HG02623 (cell line): Measurements from ENCODE around the gene RIPPLY3.

Source experiments
- ATAC-seq: cut with Tn5 transposase; IDR thresholded peaks from one replicate; pipeline ENCODE4 v1.9.1; 2021; ENCODE audit warnings: moderate library complexity; ENCODE audit not compliant: unreplicated experiment

RIPPLY3 gene, protein sequence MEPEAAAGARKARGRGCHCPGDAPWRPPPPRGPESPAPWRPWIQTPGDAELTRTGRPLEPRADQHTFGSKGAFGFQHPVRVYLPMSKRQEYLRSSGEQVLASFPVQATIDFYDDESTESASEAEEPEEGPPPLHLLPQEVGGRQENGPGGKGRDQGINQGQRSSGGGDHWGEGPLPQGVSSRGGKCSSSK

DNA sequence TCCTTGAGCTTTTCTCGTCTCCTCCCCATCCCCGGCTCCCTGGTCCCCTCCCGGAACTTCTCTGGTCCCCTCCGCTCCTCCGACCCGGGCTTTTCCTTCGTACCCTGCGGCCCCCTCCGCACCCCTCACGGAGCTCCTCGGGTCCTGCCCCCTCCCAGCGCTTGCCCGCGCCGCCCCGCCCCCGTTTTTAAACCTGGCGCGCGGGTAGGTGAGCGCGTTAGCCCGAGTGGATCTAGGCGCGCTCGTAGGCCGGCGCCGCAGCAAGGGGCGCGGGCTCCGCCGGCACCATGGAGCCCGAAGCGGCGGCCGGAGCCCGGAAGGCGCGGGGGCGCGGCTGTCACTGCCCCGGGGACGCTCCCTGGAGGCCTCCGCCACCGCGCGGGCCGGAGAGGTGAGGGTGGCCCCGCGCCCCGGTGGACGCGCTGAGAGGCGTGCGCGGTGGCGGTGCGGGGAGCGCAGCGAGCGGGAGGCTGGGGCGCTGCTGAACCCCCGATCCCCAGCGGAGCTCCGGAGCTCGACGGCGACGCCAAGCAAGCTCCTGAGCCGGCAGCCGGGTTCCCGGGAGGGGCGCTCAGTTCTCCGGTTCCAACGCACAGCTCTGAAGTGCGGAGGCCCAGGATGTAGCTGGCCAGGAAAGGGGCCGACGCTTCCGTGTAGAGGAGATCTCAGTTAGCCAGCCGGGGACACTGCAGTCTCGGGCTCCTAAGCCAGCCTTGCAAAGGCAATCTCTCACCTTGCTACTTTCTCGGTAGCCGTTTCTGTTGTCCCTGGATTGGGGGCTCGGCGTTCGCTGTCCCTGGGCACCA, at the start of gene RIPPLY3:
RIPPLY3 (plus strand) TSS at position 217 of the 806 bp plus-strand sequence; CDS start at position 288, 71 bp downstream.
- no peak for ATAC-seq

DNA sequence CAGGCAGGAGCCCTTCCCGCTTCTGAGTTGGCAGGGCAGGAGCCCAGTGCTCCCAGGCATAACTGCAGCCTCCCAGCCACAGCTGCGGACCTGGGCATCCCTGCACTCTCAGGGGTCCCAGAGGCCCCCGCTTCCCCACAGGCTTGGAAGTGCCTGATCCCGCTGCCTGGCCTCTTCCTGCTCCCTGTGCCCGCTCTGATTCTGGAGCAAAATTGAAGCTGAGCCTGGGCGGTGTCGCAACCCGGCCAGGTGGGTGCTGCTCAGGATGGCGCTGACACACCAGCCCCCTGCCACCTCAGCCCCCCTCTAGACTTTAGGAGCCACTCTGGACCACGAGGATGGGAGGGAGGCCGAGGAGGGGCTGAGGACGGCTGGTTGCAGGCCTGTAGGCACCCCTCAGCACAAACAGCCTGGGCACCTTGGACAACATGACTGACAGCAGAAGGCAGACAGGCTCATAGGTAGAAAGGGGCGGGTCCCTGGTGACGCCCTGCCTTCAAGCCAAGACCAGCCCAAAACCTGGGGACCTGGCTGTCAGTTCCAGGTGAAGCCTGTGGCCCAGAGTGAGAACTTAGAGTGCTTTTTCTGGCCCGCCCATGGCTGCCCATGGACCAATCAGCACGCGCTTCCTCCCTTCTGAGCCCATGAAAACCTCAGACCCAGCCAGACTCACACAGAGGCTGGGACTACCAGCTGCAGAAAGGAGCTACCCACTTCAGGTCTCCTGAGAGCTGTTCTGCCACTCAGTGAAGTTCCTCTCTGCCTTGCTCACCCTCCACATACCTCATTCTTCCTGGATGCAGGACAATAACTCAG, 47.3 kb upstream of the RIPPLY3 start:
- no peak for ATAC-seq

DNA sequence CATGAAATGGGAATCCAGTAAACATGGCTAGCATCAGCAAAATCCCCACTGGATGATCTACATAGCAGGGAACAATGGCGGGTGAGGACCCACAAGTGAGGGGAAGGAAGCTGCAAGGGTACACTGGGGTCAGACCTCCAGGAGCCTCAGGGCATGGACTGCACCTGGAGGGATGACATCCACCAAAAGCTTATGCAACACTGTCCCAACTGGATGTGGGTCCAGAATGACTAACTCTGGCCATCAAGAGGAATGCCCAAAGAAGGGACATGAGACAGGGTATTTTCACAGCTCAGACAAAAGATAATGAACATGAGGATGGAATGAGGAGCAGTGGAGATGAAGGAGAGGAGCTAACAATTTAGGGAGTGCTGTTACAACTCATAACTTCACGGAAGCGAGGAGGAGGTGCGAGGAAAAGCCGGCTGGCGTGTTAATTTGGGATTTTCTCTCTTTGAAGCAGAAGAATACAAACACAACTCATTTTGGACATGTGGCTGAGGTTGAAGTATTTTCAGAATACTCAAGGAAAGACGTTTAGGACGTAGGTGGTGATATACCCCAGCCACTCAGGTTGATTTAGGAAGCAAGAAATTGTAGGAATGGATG, 45.7 kb upstream of the RIPPLY3 start:
- ATAC-seq, result no peak

DNA sequence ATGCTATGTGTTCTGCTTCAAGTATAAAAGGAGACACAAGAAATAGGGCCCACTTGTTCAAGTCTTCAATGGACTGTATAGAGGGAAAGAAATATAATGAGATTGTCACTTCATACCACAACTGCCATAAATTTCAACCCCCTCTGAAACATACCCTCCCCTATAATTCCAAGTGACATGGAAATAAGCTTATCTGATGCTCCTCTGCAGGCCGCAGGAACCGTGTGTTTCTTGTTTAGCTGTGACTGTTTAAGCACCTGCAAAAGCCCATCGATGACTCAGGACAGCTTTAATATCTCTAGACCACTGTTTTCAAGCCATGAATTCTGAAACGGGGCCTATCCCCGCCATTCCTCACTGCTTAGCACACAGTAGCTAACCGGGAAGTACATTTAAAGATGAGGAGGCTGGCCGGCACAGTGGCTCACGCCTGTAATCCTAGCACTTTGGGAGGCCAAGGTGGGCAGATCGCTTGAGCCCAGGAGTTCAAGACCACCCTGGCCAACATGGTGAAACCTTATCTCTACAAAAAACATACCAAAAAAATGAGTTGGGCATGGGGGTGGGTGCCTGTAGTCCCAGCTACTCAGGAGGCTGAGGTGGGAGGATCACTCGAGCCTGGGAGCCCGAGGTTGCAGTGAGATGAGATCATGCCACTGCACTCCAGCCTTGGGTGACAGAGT, 44.3 kb upstream of the RIPPLY3 start:
- no peak for ATAC-seq

DNA sequence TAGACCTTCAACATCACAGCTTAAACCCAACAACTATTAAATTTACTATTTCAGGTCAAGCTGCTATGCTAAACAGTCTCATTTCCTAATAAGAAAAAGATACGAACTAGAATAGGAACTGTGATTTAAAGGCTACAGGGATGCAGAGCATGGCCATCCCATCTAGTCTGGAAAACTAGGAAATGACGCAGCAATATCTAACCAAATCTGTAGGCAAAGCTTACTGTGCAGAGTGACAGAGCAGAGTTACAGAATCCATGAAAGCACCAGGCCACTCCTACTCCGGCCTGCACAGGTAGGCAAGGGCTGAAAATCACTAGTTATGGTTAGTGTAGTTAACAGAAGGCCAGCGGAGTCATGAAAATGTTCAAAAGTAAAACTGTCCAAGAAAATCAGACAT, 42.1 kb upstream of the RIPPLY3 start:
- ATAC-seq, result no peak

DNA sequence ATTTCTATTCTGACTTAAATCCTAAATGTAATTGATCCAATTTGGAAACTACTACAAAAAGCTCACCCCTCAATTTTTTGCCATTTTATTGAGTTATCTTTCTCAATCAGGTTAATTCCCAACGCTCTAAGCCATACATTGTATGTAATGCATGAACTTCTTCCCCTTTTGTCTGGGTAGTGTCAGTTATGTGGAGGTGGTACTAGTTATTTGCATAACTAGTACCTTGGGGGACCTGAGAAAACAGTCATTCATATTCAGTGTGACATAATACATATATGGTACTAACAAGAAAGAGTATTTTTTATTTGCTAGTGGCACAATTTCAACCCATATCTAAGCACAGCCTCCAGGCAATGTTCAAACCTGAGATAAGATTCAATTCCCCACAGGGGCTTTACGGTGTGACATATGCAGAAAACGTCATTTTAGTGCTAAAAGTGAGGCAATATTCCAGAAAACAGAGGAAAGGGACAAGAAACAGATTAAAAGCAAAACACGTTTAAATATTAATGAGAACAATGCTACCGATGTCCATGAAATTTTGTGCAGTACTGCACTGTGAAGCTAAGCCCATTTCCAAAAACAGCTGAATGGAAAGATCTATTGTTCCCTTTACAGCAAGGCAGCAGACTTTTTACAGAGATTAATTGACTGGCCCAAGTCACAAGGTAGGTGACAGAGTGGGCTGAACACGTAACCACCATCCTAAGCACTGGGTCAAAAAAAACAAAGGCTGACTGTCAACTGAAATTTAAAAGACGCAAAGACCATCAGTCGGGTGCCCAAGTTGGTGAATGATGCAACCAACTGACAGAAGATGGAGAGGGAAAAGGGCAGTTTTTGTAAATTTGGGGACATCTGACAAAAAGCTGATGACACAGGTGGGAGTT, 41.4 kb upstream of the RIPPLY3 start:
- no peak for ATAC-seq

DNA sequence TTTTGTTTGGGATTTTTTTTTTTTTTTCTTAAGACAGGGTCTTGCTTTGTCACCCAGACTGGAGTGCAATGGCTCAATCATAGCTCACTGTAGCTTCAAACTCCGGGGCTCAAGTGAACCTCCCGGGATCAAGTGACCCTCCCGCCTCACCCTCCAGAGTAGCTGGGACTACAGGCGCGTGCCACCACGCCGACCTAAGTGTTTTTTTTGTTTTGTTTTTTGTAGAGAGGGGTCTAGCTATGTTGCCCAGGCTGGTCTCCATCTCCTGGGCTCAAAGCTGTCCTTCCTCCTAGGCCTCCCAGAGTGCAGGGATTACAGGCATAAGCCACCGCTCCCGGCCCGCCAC, 40.8 kb upstream of the RIPPLY3 start:
- no peak for ATAC-seq

DNA sequence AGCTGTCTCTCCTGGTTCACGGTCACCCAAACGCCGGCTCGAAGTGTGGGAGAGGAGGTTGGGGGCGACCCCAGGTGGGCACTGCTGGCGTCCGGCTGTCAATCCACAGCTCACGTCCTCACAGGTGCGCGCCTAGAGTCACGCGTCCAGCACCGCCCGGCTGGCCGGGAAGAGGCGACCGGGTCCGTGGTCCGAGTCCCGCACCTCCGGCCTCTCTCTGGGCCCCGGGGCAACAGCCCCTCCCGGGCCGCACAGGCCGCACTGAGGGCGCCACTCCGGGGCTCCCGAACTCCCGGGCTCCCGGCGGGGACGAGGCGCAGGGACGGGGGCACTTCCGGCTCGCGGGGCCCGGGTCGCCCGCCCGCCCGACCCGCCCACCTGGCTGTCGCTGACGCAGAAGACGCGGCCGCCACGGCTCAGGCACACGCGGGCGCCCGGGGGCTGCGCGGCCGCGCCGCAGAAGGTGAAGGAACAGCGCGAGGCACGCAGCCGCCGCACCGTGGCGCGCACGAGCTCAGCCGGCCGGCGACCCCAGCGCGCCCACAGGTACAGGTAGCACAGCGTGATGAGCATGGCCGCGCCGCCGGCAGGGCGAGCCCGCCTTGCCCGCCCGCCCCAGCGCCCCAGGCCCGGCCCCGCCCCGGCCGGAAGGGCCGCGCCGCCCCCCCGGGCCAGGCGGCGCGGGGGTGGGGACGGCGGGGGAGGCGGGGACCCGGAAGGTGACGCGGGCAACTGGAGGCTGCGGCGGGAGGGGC, 40.3 kb upstream of the RIPPLY3 start, which contains the start of gene HLCS:
HLCS (minus strand) TSS at position 604 of the 755 bp plus-strand sequence; CDS start at position 573, 31 bp downstream.
- peak; percentile 79 for ATAC-seq

DNA sequence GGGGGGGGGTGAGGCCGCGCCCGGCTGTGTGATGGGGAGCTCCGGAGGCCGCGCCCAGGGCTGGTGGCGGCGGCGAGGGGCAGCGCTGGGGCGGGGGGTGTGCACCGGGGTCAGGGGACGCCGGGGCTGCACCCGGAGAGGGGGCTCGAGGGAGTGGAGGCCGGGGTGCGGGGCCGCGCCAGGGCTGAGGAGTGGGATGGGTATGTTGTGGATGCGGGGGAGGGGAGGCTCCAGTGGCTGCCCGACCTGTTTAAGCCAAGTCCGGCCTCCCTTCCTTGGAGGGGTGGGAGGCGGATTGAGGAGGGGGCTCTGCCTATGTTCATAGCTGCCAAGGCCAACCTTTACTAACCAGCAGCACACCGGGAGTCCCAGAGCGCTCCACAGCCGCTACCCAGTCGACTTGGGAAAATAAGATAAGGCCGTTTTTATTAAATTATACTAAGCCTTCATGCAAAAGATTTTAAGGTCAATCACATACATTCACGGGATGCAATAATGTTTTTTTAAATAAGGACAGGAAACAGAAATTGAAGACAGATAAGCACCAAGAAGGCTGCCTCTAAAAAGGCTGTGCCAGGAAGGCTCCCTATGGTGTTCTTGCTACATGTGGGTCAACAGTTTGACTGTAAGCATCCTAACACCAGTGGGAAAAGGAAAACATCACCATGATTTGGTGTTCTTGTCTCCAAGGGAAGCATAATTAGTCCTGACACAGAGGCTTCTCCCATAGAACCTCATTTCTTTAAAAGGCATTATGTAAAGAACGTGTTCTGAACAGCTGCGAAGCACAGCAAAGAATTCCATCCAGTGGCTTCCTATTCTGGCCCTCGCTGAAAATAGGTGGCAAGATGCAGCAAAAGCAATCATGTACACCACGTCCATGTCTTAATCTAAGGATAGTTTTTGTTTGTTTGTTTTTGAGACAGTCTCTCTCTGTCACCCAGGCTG, 39.4 kb upstream of the RIPPLY3 start:
- no peak for ATAC-seq

DNA sequence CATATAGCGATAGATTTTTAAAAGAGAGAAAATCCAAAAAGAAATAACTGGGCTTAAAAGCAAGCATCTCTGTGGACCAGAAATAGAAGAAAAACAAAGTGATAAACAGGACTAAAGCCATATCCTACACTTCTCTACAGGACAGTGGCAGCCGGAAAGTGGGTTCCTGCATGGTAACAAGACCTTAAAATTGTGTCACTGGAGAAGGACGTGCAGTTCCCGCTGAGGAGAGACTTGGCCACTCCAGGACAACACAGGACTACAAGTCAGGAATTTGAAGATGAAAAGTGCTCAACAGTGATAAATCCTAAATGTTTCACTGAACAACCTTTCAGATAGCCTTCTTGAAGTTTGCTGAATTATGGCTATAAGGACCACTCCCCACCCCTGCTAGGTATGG, 38.1 kb upstream of the RIPPLY3 start:
- ATAC-seq, result no peak

DNA sequence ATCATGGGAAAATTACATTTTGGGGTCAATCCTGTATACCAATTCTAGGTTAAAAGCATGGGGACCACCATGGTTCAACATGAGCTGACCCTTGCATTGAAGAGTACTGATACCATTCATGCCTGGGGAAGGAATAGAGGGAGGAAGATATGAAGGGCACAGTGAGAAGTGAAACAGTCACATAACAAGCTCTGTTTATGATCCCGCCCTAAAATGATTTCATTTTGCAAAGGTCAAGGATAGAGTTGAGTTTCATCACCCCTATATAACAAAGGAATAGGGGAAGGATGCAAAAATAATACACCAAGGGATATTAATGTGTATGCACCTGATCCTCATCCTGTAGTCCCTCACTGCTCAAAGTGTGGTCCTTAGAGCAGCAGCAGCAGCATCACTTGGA, 37.5 kb upstream of the RIPPLY3 start:
- no peak for ATAC-seq

DNA sequence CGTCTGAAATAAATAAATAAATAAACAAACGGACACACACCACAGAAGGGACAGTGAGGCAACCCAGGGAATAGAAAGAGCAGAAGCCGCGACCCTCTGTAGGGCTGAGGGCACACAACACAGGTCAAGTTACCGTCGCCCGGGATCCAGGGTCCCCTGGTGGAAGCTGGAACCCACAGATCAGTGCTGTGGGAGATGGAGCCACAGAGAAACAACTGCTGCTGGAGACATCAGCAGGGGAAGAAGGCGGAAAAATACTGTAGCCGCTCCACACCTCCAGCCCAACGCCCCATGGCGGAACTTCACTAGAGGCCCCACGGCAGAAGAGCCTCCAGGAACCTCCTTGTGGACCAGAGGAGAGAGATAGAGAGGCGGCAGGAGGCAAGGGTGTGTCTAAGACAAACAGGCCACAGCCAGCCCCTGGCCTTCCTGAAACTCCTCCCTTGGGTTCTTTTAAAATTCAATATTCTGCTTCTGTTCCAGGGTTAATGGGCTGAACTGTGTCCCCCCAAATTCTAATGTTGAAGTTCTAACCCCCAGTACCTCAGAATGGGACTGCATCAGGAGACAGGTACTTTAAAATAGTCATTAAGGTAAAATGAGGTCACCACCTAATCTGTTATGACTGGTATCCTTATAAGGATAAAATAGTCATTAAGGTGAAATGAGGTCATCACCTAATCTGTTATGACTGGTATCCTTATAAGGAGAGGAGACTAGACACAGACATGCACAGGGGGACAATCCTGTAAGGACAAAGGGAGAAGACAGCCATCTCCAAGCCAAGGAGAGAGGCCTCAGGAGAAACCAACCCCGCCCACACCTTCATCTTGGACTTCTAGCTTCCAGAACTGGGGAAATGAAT, 32.3 kb upstream of the RIPPLY3 start:
- no peak for ATAC-seq

DNA sequence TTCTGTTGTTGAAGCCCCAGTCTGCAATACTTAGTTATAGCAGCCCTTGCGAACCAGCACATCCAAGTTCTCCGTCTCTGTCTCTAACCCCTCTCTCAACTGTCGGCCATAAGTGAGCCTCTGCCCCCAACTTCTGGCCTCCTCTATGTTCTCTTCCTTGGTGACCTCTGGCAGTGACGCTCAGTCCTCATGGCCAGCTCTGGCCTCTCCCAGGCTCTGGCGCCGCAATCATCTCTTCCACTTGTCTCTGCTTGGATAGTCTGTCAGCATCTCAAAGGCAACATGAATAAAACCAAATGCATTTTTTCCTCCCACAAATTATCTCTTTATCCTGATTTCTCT, 31.7 kb upstream of the RIPPLY3 start:
- ATAC-seq, result no peak

DNA sequence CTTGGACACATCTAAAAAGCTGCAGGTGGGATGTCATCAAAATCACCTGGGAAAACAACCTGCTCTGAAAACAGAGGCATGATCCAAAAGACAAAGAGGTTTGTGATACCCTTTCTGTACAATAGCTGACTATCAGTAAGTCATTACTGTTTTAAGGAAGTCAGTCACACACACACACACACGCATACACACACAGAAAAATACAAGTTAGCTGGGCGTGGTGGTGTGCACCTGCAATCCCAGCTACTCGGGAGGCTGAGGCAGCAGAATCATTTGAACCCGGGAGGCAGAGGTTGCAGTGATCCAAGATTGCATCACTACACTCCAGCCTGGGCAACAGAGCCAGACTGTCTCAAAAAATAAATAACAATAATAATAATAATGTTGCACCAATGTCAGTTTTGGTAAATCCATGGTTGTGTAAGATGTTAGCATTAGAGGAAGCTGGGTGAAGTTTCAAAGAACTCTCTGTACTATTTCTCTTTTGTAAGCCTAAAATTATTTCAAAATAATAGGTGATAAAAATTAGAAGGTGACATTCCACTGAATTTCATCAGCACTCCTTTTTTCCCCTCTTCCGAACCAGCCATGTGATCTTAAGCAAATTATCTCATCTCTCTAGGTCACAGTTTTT, 30.2 kb upstream of the RIPPLY3 start:
- no peak for ATAC-seq

DNA sequence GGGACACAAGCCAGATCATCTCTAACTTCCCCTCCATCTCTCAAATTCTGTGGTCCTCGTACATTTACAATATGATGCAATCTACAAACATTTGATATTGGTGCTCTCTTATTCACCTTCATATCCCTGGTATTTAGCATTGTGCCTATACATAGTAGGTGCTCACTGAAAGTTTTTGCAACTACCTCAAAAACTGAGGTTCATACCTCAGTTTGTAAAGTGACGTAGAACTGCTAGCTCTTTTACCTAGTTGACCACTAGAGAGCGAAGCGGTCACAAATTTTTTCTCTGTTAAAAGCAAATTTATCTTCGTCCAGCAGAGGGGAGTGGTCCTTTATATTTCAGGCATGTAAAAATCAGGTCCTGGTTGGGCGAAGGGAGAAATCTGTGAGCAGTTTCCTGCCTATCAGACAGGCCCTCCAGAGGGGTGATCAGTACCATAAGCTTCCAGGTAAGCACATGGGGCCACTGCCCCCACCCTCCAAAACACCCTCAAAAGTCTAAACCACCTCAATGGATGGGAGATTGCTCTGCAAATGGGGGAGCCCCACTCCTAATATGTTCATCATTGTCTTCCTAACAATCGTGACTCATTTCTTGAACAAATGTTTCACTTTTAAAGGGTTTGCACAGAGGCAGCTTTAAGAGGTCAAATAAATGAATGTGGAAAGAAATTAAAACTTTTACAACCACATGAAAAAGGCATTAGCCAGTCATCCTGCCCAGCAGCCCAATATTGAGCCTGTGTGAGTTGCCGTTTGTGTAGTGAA, 29.4 kb upstream of the RIPPLY3 start:
- ATAC-seq, result no peak
